ENCODE measurements around the gene GCN1.

DNA sequence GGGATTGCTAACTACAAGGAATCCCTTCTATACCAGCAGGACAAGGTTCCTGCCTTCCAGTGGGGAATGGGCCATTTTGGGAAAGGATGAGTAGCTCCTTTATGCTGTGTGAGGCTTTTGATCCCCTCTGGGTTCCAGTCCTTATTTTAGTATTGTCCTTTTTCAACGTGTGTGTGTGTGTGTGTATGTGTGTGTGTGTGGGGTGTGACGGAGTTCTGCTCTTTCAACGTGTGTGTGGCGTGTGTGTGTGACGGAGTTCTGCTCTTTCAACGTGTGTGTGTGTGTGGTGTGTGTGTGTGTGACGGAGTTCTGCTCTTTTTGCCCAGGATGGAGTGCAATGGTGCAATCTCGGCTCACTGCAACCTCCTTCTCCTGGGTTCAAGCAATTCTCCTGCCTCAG, 105.4 kb downstream of the GCN1 start:
- TF ChIP-seq POLR2AphosphoS5 (IDR thresholded peaks at IDR 0.05; ENCODE audit: borderline replicate concordance, low read depth, low read length) = no peak
- TF ChIP-seq EZH2 (IDR thresholded peaks at IDR 0.05) = no peak

Data from SK-N-MC (cell line).